GM18499 (cell line): ENCODE results near the gene KRTAP4-4.
"Not testable (repeated sequence)": the region's sequence is repeated elsewhere in the genome, so short reads cannot be mapped to it uniquely, and the experiment has no call there.

ENCODE experiments used
- ATAC-seq: cut with Tn5 transposase; IDR thresholded peaks from one replicate; pipeline ENCODE4 v1.9.1; 2021; ENCODE audit warnings: moderate number of reproducible peaks; ENCODE audit not compliant: insufficient read depth, unreplicated experiment

The KRTAP4-4 gene

GRCh38 chr17:41117846-41118386 lies 42.6 kb downstream of the KRTAP4-4 start, which contains the start of gene KRTAP4-11:
KRTAP4-11 (minus strand) TSS chr17:41118373; CDS start chr17:41118315, 58 bp downstream.
- ATAC-seq, result not testable (repeated sequence)

- no peak for ATAC-seq
These were observed 44.3 kb downstream of the KRTAP4-4 start for GRCh38 chr17:41116297-41116696.

GRCh38 chr17:41111151-41111885 lies 49.2 kb downstream of the KRTAP4-4 start:
- ATAC-seq, result no peak
